Kidney (tissue), 14 donors: Measurements from ENCODE around the gene COL6A3. TPM values are rescaled to one million over a fixed set of nuclear protein-coding genes. Genes with fewer than 3 reads are reported as not detected.

Experiments used
- DNase-seq, 5 donors: peaks; one replicate each; pipeline ENCODE4 v3.0.0-alpha.2; 2013 to 2020
- FAIRE-seq: peaks from 2 replicates; lab custom pipeline; 2012; peaks lifted over from hg19 to GRCh38; lab: Jason Lieb, UNC
- H3K27ac ChIP-seq, 2 donors: one replicate each; pipeline ENCODE4 v1.7.0; 2013; ENCODE audit warnings: low read depth in 2 of 2, low read length in 2 of 2, inconsistent platforms in 1 of 2
- H3K27me3 ChIP-seq: one replicate; pipeline ENCODE4 v1.7.1; 2013; ENCODE audit warnings: low read length, inconsistent platforms; ENCODE audit not compliant: control insufficient read depth, insufficient read depth
- H3K36me3 ChIP-seq, 3 donors: one replicate each; pipeline versions ENCODE4 v1.7.0 to v1.7.1; 2013; ENCODE audit warnings: low read length in 3 of 3, control low read depth in 1 of 3, inconsistent platforms in 1 of 3; ENCODE audit not compliant: insufficient read depth in 3 of 3, control insufficient read depth in 2 of 3
- H3K4me1 ChIP-seq, 3 donors: one replicate each; pipeline versions ENCODE4 v1.7.0 to v1.7.1; 2013; ENCODE audit warnings: low read length in 3 of 3, inconsistent platforms in 1 of 3, low read depth in 1 of 3; ENCODE audit not compliant: control insufficient read depth in 2 of 3, insufficient read depth in 2 of 3
- H3K4me3 ChIP-seq, 3 donors: one replicate each; pipeline versions ENCODE4 v1.7.0 to v1.8.1; 2013; ENCODE audit warnings: low read length in 3 of 3, control low read depth in 1 of 3, inconsistent platforms in 1 of 3
- H3K9ac ChIP-seq, 3 donors: one replicate each; pipeline versions ENCODE4 v1.7.0 to v1.7.1; 2013; ENCODE audit warnings: low read length in 3 of 3, control low read depth in 1 of 3, inconsistent platforms in 1 of 3
- H3K9me3 ChIP-seq, 3 donors: one replicate each; pipeline versions ENCODE4 v1.7.0 to v1.7.1; 2013; ENCODE audit warnings: low read length in 3 of 3, control low read depth in 1 of 3, inconsistent platforms in 1 of 3; ENCODE audit not compliant: control insufficient read depth in 2 of 3, insufficient read depth in 1 of 3
- CTCF ChIP-seq: IDR thresholded peaks from 3 replicates; pipeline ENCODE4 v1.5.1; 2012; ENCODE audit warnings: mild to moderate bottlenecking, moderate library complexity, borderline replicate concordance; ENCODE audit not compliant: insufficient read depth; ENCODE audit errors: extremely low read depth
- intact Hi-C: fragments of 100-400 bp; cut with DNase I; formaldehyde crosslinking; loops from one replicate; pipeline ENCODE4 v1.11.1; 2022
- polyA plus RNA-seq: library from polyadenylated mRNA; stranded (reverse); fragments of 350-450 nt; fragmentation: Illumina TruSeq; extraction: RNeasy Lipid Tissue Mini Kit (QIAGEN cat#74804); gene quantifications from one replicate; pipeline ENCODE4 v1.2.3, GENCODE V29; 2014; ENCODE audit warnings: low read depth, low replicate concordance; ENCODE audit not compliant: insufficient read depth
- total RNA-seq: library from RNA; stranded (reverse); fragmentation: NEBNext Ultra II Directional; extraction: Animal tissue kit (Norgen Biotek cat#: 25700); gene quantifications from one replicate; pipeline ENCODE4 v1.2.1, GENCODE V29; 2021
- donor health status: control.
- donor health status: control.
- donor health status: control.
- donor health status: control.
- donor health status: control.
- donor health status: DM: yes; HTN: yes; CAD: no.
- donor health status: Normal renal cell carcinoma (clear cell type).

Gene COL6A3
- total and polyA plus RNA-seq, 2 donors from 2014 or later: 3.8 to 59.5 TPM

GRCh38 chr2:237345411-237345810, 68.6 kb downstream of the COL6A3 start:
- Histone ChIP-seq H3K27ac (no peak overlapping the region), H3K9ac (no peak overlapping the region), H3K27me3 (no peaks in the 10 kb centered on the region), H3K36me3 (no peaks in the 10 kb centered on the region), H3K4me3 (no peak overlapping the region), H3K4me1 (no peaks in the 10 kb centered on the region), H3K9me3 (no peaks in the 10 kb centered on the region)
- FAIRE-seq: no peak
- DNase-seq: no peak
- intact Hi-C loops: no loop called here
- no peak for TF ChIP-seq CTCF

GRCh38 chr2:237344942-237345341, 69.0 kb downstream of the COL6A3 start:
- no peaks in the 10 kb centered on the region for H3K4me1 ChIP-seq
- DNase-seq (no peak), FAIRE-seq (no peak)
- TF ChIP-seq CTCF: no peak
- no peaks in the 10 kb centered on the region for H3K27me3 ChIP-seq
- H3K27ac ChIP-seq: no peak overlapping the region
- H3K9me3 ChIP-seq: no peaks in the 10 kb centered on the region
- no peaks in the 10 kb centered on the region for H3K36me3 ChIP-seq
- H3K9ac ChIP-seq: no peak overlapping the region
- intact Hi-C loops: no loop called here
- no peak overlapping the region for H3K4me3 ChIP-seq

GRCh38 chr2:237343993-237344392, 70.0 kb downstream of the COL6A3 start:
- no peak for DNase-seq
- Histone ChIP-seq H3K36me3 (no peaks in the 10 kb centered on the region), H3K9ac (no peak overlapping the region), H3K4me1 (no peaks in the 10 kb centered on the region), H3K27ac (no peak overlapping the region), H3K4me3 (no peak overlapping the region), H3K27me3 (no peaks in the 10 kb centered on the region), H3K9me3 (no peaks in the 10 kb centered on the region)
- no peak for FAIRE-seq
- intact Hi-C loops: no loop called here
- TF ChIP-seq CTCF: no peak

GRCh38 chr2:237341872-237342271, 72.1 kb downstream of the COL6A3 start:
- Histone ChIP-seq H3K4me1 (no peaks in the 10 kb centered on the region), H3K36me3 (no peaks in the 10 kb centered on the region), H3K4me3 (no peak overlapping the region), H3K27me3 (no peaks in the 10 kb centered on the region), H3K9ac (no peak overlapping the region), H3K9me3 (no peaks in the 10 kb centered on the region), H3K27ac (no peak overlapping the region)
- intact Hi-C loops: no loop called here
- no peak for TF ChIP-seq CTCF
- DNase-seq: no peak
- FAIRE-seq: no peak
